ENCODE results near the gene TSFM.

The TSFM gene

DNA sequence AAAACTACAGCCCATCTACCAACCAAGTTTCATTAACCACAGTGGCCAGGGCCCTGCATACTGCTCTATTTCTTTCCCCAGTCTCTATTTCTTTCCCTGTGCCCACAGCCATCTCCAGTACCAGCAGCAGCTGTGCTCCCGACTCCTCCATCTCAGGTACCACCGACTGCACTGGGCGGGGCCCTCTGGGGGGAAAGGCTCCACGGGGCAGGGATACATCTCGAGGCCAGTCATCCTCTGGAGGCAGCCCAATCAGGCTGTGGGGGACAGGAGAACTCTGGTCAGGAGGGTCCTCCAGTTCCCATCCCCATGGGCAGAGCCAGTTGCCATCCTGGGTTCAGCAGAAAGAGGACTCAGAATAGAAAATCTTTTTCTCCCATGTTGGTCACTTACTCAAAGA, 33.5 kb upstream of the TSFM start:
- DNase-seq = no peak

DNA sequence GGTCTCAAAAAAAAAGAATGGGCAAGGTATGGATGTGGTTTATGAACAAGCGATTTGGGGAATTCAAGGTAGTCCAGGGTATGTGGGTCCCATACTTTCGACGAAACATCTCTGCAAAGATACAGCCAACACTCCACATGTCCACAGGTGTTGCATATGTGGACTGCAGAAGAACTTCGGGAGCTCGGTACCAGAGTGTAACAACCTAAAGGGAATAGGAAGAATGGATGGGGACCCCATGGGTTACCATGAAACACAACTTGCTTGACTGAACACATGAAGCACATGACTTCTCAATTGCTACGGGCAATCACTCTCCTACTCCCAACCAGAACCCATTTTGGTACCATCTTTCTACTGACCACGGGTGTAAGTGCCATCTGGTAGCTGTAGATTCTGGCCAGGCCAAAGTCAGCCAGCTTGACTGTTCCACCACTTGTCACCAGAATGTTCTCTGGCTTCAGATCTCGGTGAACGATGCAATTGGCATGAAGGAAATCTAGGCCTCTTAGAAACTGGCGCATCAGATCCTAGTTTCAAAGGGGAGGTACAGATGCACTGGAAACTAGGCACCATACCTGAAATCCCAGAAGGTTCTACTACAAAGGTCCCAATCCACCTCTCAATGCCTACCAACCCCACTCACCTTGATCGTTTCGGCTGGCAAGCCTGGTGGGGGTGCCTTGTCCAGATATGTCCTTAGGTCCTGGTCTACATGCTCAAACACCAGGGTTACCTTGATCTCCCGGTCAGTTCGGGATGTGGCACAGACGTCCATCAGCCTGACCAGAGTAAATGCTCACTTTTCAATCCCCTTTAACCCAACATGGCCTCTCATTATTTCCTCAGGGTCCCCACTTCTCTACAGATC, 31.8 kb upstream of the TSFM start:
- DNase-seq = no peak

DNA sequence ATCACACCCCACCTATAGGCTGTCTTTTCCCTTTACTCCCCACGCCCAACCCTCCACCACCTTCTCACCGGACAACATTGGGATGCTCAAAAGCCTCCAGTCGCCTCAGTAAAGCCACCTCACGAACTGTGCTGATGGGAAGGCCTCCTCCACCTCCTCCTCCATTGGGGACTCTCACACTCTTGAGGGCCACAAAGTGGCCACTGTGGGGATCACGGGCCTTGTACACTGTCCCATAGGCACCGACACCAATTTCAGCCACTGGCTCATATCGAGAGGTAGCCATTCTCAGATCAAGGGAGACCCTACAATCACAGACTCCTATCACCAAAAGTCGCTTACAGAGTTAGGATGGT, 31.2 kb upstream of the TSFM start:
- DNase-seq = no peak

DNA sequence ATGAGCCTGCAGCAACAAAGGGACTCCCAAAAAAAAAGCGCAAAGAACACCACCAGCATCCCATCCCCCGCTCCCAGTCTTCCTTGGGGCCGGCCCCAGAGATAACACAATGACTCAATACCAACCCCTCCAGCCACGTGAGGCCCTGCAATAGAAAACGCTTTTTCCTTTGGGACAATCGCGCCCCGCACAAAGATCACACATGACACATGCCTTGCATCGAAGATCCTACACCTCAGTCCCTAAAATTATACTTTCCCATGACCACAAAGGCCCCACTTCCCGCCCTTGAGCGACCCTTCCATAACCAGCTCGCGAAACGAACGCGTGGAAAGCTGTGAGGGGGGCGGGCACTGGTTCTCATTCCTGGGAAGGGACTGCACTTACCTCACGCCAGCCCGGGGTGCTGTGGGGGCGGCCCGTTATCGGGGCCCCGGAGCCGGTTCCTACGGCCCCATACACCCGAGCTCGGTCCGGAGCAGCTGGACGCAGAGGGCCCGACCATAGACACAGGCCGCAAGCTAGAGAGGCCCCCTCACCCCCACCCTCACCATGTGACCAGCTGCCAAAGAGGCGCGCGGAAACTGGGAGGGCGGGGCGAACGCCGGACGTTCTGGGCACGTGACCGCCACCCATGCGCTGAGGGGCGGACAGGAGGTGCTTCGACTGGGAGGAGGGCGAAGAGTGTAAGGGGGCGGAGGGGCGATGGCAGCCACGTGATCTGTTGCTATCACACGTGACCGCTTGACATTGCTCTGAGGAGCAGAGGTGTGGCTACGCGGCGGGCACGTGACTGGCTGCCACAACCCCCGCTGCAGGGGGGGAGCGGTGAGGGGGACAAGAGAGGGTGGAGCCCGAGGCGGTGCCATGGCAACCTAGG, 30.6 kb upstream of the TSFM start, which contains the start of gene CDK4:
Gene CDK4 (minus strand): TSS at position 523 of the 880 bp plus-strand sequence. CDS start 593 bp downstream, outside the sequence.
- peak; percentile 100 for DNase-seq

DNA sequence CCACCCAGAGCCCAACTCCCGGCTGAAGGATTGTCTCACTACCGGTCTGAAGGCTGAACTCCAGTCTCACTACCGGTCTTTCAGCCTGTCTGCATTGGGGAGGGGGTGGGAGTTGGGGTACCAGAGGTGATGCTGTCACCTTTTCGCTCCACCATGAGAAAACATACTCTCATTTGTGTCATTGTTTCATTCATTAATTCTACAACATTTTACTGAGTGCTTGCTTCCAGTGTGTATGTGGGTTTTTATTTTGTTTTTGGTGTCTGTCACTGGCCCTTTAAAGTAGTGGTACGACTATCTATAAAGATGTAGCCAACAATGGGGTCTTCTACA, 30.0 kb upstream of the TSFM start:
- DNase-seq = no peak

DNA sequence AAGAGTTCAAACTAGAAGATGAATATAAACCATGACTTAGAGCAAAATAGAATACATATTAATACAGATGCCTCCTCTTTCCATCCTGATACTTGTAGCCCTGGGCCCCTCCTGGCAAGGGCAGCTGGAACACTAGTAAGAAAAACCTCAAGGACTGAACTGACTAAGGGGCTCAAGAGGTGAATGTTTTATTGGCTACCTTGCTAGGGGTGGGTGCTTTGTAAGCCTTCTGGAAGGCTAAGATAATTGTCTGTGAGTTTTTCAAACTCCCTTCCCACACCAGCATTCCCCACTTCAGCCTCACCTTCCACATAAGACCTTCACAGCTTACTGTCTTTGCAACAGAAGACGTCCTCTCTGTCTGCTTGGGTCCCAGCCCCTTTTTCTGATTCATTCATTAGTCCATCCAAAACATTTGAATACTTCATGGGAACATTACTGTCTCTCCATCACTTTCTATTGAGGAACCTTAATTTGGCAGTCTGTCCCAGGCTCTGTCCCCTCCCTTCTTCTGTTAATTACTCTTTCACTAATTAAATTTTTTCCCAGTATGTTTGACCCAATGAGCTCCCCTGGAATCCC, 28.7 kb upstream of the TSFM start:
- no peak for DNase-seq

DNA sequence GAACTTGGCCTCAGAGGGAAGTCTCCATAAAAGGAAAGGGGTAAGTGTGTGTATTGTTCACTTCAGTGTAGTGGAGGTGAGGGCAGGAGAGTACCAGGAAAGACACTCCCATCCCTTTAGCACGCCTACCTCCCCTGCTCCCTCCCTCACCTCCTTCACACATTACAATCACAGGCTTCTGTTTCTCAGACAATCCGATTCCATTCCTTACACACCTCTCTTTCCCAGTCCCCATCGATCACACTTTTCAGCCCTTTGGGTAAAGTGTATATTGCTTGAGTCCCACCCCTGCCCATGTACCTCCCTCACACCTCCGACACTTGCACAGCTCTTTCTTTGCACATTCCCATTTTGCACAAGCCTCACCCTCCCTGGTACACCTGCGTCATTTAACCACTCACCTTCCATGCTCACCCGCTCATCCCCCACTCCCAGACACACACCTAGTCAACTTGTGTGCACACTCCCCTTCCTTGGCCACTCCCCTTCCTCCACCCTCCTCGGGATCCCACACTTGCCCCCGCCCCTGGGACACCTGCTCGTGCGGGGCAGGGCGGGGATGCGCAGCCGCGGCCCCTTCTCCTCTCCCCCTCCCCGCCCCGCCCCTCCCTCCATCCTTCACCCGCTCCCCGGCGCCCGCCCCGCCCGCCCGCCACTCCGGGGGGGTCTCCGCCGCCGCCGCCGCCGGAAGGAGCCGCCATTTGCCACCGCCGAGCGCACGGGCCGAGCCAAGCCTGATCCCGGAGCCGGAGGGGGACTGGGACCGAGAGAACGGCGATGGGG, 28.0 kb upstream of the TSFM start, which contains the start of gene MARCHF9:
Gene MARCHF9 (plus strand): TSS at position 693 of the 783 bp plus-strand sequence. CDS start 426 bp downstream, outside the sequence.
- DNase-seq = no peak

DNA sequence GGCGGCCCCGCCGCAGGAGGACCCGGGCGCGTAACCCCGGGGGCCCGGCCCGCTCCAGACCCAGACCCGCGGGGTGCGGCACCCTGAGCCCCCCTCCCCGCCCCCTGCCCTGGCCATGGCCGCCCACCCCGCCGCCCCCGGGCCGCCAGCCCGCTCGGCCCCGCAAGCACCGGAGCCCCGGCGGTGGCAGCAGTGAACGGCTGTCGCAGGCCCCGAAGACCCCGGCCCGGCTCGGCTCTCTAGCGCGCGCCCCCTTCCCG, 27.5 kb upstream of the TSFM start:
- no peak for DNase-seq

DNA sequence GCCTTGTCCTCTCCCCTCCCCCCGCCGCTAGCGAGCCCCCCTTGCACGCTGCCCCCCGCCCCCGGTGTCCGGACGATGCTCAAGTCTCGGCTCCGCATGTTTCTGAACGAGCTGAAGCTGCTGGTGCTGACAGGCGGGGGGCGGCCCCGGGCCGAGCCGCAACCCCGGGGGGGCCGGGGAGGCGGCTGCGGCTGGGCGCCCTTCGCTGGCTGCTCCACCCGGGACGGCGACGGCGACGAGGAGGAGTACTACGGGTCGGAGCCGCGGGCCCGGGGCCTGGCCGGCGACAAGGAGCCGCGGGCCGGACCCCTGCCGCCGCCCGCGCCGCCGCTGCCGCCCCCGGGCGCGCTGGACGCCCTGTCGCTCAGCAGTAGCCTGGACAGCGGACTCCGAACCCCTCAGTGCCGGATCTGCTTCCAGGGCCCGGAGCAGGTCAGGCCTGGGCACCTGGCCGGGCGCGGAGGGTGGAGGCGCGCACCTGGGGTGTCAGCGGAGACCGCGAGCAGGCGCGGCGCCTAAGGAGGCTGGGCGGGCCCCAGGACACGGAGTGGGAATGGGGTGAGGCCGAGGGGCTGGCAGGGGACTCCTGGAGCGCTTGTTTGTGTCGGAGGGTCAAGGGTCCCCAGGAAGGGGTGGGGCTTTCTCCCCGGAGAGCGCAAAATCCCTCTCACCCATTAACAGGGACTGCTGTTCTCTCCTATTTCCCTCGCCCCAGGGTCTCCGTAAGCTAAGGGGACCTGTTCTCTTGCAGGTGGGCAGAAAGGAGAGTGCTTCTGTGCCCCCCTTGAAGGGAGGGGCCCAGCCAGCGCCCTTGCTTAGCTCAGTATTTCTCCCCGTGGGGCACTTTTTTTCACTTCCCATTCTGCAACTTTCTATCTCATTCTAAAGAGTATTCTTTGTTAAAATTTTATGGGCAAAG, 26.9 kb upstream of the TSFM start:
- DNase-seq = no peak

DNA sequence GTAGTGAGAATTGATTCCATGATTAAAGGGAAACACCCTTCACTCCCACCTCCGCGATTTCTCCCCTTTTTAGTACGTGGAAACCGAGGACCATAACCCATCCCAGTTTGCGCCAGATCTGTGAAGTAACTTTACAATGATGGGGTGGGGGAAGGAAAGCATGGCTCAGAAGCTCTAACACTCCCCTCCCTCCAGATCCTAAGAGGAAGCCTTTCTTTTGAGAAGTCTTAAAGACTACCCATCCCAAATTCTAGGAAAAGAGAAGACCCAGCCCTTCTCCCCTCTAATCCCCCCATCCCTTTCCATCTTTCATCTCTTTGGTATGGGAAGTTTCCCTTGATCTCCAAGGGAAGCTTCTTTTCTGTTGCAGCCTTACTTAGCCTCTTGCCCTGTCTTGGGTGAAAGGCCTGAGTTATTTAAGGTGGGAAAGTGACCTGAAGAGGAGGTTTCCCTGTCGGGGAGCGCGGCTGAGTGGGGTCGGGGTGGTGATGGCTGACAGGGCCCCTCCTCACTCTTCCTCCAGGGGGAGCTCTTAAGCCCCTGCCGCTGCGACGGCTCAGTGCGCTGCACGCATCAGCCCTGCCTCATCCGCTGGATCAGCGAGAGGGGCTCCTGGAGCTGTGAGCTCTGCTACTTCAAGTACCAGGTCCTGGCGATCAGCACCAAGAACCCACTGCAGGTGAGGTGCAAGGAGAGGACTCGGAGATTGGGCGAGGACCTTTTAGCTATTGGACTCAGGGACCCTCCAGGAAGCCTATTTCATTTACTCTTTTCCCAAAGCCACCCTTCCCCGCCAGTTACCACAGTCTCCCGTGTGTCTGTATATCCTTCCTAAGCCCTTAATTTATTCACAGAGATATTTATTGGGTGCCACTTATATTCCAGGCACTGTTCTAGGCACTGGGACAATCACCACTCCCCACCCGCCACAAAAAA, 25.9 kb upstream of the TSFM start:
- DNase-seq = peak; percentile 33

DNA sequence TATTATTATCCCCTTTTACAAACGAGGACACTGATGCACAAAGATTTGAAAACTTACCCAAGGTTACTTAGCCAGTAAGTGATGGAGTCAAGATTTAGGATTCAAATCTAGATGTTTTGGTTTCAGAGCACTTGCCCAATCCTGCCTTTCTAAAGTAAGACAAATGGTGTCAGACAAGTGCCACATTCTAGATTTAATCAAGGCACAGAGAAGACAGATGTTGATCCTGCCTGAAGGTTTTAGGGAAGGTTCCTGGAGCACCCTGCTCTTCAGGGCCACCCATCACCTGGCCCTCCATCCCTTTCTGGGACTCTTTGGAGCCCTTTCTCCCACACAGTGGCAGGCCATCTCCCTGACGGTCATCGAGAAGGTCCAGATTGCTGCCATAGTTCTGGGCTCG, 24.8 kb upstream of the TSFM start:
- no peak for DNase-seq

DNA sequence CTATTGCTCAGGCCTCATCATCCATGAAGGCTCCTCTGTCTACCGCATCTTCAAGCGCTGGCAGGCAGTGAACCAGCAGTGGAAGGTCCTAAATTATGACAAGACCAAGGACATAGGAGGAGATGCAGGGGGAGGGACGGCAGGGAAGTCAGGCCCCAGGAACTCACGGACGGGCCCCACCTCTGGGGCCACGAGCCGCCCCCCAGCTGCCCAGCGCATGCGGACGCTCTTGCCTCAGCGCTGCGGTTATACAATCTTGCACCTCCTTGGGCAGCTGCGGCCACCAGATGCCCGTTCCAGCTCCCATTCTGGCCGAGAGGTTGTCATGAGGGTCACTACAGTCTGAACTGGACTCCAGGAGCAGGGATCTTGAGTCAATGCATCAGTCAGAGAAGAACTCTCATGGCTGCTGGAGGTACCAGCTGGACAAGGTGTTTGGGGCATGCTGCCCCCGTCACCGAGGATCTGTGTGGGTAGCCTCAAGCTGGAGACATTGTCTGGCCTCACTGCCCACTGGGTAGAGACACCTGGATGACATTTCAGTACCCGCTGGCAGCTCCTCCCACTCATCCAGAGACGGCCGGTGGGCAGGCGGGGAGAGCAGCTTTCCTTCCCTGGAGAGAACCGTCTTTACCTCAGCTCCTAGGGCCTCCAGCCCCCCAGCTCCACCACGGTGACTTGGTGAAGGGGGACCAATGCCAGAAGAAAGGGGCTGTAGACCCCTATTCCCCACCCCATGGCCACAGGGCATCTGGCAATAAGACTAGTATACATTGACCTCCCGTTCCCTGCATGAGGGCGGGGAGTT, 23.8 kb upstream of the TSFM start:
- no peak for DNase-seq

DNA sequence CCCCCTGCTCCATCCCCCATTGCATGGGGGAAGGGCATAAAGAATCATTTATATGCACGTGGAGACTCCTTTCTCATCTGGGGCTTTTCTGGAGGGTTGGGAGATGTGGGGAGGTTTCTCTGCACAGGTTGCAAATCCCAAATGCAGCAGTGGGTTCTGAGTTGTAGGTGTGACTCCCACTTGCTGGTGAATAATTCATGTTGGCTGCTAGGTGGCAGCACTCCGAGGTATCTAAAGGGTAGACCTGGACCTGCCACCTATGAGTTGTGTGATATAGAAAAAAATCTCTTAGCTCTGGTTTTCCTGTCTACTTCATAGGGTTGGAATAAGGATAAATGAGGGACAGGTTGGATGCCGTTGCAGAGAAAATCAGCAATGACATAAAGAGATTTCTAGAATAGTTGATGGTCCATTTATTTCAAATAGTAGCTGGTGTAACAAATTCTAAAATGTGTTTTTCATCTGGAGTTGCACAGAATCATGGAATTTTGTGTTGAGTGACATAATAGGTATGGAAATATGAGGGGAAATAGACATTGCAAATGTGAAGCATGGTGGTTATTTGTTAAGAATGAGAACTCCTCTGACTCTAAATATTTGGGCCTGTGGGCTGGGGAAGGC, 23.1 kb upstream of the TSFM start:
- no peak for DNase-seq

DNA sequence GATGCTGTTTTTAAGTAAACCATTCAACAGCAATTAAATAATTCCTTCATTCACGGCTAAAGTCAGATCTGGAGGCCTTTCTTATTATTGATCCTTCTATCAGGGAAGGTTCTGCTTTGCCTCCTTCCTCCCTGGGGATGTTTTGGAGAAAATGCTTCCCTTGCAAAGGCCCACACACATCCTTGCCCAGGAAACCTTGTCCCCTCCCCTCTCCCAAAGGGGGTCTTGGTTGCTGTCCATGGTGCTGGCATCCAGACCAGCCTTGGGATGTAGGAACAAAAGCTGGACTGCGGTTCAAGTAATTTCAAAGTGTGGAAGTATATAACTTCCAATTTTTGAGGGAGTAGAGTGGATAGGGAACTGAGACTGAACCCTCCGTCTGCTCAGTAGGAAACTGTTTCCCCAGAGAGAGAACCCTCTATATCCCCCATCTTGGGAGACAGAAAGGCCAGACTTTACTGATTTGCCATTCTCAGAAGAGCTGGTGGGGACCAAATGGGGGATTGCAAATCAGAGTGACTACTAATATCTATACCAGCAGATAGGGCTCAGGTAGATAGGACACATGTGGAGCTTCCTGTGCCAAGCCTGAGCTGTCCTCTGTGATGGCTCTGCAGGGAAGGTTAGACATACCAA, 22.1 kb upstream of the TSFM start:
- no peak for DNase-seq

DNA sequence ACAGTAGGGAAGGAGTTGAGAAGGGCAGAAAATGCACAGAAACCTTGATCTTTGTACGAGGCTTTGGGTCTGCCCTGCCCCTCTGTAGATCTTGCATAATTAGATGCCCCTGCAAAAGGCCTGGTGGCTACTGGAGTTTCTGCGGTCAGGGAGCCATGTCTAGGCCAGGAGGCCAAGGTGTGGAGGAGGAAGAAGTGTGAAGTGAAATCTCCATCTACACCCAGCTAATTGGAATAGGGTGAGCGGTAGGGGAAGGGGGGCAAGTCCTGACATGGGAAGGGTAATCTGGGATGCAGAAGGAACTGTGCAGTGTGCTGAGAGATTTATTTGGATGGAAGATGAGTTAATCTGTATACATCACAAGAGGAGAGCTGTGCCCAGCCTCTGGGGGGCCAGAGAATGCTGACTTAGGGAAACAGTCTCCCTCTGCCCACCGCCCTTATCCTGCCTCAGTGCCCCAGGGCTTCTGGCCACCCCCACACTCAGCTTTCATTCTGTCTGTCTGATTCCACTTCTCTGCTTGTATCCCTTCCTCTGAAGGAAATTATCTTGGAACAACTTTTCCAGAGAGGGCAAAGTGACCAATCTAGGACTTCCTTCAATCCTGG, 21.1 kb upstream of the TSFM start:
- DNase-seq = no peak

DNA sequence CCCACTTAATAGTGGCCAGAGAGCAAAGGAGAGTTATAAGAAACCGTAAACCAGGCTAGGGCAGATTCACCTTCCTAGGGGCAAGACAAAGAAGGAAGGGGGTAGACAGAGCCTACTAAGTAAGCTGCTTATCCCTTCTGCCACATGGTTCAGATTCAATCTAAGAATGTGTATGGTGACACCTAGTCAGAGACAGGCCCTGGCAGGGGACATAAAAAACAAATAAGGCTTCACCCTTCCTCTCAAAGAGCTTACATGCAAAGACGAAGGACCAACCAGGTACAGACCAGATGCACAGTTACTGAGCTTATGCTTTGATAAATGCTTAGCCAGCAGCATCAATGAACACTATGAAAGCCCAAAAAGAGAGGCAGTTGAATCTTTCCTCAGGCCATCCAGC, 20.1 kb upstream of the TSFM start:
- DNase-seq = no peak

DNA sequence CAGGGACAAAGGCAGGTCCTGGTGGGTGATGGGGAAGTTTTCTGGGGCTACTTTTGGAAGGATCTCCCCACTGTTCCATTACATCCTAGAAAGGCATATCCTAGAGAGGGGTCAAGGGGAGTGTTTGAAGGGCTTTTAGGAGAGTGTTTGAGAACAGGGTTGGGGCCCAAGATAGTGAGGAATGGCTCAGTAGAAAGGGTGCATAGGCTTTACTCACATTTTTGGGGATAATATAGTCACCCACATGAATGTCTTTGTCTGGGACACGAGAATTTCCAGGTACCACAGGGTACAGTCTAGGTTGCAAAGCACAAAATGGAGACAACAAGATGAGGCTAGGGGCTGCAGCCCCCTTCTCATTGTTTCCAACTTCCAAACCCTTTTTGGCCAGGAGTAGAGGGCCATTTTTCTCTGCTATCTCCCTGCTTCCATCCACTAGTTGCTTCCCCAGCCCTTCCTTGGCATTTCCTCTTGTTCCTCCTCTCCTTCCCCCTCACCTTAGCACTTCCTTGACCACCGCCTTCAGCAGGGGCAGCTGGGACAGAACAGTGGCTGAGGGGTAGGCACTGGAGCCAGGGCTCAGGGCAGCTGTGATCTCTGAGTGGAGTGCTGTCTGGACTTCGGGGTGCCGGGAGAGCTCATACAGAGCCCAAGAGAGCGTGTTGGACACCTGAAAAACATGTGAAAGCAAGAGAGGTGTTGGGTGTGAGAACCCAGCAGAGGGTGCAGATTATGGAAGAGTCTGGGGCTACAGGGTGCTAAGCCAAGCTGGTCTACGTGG, 18.5 kb upstream of the TSFM start:
- DNase-seq = no peak

DNA sequence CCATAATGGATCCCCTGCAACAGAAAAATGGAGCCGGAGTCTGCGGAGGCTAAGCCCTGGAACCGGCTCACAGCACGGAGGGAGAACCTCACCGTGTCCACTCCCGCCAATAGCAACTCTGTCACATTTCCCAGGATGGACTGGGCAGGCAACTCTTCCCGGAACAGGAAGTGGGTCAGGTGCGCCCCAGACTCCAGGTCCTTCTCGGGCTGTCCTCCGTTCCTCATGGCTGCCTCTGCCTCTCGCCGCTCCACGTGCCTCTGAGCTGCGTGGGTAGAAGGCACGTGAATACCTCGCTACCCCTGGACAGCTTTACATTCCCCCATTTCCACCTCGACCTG, 18.0 kb upstream of the TSFM start:
- no peak for DNase-seq

All from fibroblast of upper back skin (primary cell).